Measurements from ENCODE around the gene GLI1.

The GLI1 gene

DNA sequence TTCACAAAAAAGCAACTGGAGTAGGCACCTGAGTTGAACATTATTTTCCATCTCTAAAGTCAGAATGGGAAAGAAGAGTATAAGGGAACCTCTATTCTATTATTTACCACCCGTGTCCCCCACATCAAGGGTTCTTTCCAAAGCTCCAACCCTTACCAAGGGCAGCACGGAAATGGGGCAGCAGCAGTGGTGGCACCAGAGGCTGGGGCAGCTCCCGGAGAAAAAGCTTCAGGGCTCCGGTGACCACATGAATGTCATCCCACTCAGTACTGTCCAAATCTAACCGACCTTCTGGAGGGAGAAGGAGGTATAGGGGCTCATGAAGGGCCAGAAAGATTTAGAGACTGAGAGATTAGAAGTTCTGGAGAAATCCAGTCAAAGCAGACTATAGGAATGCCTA is 14.3 kb downstream of the GLI1 start:
- no peak for FAIRE-seq
- no peak for DNase-seq (ENCODE audit: extremely low spot score, insufficient read length, low read depth)

DNA sequence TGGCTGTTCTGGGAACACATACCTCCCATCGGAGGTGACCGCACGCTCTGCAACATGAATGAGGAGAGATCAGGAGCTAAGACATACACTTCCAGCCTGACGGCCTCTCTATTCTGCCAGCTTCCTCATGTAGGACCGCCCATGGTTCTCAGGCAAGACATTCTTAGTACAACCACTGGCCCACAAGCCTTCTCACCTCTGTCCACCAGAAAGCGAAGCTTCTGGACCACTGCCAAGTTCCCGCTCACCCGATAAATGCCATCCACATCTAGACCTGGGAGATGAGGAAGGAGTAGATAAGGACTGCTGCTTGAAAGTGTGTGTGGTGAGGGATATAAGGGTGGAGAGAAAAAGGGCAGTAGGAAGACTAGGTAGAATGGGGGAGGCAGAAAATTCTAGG is 14.8 kb downstream of the GLI1 start:
- FAIRE-seq (no peak), DNase-seq (ENCODE audit: extremely low spot score, insufficient read length, low read depth) (no peak)

DNA sequence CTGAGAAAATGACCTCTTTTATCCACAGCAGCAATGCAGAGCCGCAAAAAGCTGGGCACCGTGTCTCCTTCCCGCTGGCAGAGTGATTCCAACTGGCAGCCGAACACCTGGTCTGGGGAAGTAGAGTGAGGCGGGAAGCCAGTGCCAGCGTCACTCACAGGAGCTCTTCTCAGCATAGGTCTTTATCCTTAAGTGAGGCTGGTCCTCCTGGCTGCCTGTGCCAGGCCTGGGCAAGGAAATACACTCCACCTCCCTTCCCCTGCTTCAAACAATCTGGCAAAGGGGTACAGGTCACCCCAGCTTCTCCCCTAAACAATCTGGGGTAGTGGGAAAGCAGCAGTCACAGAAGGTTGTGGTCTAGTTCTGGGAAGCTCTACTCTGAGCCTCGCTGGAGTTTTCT is 15.3 kb downstream of the GLI1 start:
- no peak for DNase-seq (ENCODE audit: extremely low spot score, insufficient read length, low read depth)

DNA sequence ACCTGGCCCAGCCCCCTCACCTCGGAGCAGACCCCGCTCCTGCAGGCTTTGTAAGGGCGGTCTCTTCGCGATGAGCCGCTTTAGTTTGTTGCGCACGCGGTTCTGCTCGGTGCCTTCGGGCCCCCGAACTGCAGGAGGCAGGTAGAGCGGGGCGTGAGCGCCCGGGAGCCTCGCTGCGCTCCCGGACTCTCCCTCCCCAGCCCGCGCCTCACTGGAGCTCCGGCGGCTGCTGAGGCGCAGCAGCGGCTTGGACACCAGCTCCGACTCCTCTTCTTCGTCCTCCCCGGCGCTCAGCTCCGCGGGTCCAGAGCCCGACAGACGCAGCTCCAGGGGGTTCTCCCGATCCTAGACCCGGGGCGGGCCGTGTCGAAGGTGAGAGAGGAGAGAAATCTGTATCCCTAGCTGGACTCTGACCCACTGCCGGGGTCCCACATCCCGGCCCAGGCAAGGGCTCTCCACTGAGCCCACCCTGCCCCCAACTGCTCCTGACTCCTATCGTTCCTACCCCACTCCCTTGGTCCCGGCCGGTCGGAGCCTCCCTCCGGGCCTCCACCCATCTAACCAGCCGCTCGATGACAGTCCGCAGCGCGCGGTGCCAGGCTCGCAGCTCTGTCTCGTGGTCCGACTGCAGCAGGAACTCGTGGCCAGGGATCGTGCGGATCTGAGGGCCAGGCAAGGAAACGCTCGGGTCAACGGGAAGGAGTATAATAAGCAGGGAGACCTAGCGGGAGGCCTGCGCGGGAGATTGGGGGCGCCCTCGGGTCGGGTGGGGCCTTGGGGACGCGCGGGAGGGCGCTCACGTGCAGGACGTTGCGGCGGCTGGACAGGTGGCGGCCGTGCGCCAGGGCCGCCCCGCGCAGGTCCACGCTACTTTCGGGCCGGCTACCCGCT is 15.9 kb downstream of the GLI1 start:
- no peak for FAIRE-seq

More for the DNA sequence above, 15.3 kb downstream of the GLI1 start:
- no peak for FAIRE-seq

DNA sequence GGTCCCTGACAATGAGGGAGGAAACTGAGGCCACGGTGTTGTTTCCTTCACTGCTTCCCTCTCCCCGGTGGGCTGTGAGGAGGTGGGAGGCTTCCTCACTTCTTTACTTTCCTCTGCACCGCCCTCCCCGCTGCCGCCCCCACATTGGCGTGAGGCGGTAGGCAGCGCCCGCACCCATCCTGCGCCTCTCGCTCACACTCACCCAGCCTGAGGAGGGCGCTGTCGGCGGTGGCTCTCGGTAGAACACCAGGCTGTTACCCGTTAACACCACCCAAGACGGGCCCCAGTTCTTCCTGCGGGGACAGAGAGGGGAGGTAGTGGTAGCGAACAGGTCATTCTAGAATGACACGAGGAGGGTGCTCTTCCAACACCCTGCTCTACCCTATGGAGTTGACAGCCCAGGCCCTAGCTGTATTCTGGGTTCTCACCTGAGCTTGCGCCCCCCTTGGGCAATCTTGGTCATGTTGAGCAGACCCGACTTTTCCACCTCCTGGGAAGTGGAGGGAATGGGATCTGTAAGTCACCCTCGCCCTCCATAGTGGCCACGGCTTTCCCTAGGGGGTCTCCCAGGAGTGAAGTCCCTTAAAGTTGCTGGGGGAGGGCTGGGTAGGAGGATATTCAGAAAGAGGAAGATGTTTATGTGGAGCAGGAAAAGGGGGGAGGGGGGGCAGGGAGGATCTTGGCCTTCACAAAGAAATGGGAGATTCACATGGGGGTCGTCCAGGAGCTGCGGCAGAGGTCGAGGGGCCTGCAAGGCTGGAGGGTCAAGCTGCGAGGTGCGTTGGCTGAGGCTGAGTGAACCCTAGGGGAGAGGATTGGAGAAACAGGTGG is 16.8 kb downstream of the GLI1 start:
- FAIRE-seq, result peak; percentile 72
- DNase-seq (ENCODE audit: extremely low spot score, insufficient read length, low read depth), result no peak

More for the DNA sequence above, 15.9 kb downstream of the GLI1 start:
- DNase-seq (ENCODE audit: extremely low spot score, insufficient read length, low read depth), result no peak

DNA sequence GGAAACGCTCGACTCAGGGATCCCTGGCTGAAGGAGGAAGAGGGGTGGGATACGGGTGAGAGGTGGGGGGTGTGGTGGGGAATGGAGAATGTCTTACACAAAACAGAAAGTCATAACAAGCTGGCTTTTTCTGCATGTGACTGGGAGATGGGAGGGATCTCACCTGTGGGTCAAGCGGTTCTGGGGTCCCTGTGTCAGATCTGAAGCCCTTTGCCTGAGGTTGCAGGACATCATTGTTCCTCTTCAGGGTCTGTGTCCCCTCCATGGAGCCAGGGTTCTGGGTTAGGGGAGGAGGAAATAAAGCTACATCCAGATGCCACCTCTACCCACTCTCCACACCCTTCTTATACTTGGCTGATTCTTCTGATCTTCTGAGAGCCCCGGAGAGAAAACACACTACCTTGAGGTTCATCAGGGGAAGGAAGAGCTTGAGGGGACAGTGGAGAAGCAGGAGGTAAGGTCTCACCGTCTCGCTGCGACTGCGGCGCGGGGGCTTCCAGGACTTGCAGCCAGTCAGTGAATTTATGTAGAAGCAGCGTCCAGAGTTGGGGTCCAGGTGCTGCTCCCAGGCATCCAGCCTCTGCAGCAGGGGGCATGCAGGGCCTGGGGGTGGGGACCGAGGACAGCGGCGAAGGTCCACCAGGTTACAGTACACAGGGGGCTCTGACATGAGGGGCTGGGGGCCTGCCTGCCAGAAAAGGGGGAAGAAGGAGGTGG is 17.6 kb downstream of the GLI1 start:
- peak; percentile 64 for FAIRE-seq

DNA sequence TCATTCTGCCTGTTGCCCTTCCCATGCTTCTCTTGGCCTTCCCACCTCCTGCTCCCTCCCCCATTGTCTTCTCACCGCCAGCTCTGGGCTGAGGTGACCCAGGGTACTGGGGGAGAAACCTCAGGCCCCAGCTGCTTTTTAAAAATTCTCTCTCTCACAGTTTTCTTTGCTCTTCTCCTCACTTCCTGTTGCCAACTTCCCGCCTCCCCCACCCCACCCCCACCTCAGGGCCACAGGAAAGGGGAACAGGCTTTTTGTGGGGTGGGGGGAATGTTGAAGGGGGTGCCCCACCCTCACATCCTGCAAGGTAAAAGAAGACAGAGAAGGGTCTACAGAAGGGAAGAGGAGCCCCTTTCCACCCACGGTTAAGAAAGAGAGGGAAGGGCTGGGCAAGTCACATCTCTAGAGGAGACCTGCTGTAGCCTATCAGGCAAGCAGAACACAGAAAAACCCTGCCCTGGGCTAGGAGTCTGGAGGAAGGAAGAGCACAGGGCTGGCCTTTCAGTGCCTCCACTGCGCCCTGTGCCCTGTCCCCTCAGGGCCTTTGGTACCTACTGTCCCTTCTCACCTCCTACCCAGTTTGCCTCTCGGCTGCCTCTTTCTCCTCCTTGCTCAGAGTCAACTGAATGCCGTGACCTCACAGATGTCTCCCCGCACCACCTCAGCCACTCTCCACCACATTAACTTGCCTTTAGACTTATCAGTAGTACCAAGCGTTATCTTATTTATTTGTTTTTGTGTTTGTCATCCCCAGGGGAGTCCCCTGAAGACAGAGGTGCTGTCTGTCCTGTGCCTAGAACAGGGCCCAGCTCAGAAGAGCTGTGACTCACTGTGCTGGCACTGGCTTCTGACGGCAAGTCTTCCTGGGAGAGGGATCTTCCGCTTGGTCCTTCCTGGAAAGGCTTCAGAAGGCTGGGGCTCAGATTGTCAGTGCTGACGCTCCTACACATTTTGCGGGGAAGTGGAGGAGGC is 18.4 kb downstream of the GLI1 start:
- FAIRE-seq, result peak; percentile 94

More for the DNA sequence above, 17.6 kb downstream of the GLI1 start:
- no peak for DNase-seq (ENCODE audit: extremely low spot score, insufficient read length, low read depth)

DNA sequence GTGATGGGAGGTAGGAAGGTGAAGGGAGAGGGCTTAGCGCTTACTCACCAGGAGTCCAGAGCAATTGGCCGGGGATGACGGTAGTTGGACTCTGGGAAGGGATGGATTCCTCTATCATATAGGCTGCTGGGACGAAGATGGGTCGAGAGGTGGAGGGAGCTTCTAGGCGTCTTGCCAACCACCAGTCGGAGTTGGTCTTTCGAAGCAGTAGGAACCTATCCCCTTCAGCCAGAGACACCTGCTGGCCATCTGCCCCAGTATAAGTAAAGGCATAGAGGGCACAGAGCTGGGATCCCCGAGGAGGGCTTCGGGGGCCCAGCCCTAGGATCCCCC is 19.4 kb downstream of the GLI1 start:
- FAIRE-seq (peak; percentile 38), DNase-seq (ENCODE audit: extremely low spot score, insufficient read length, low read depth) (no peak)

More for the DNA sequence above, 18.4 kb downstream of the GLI1 start:
- no peak for DNase-seq (ENCODE audit: extremely low spot score, insufficient read length, low read depth)

DNA sequence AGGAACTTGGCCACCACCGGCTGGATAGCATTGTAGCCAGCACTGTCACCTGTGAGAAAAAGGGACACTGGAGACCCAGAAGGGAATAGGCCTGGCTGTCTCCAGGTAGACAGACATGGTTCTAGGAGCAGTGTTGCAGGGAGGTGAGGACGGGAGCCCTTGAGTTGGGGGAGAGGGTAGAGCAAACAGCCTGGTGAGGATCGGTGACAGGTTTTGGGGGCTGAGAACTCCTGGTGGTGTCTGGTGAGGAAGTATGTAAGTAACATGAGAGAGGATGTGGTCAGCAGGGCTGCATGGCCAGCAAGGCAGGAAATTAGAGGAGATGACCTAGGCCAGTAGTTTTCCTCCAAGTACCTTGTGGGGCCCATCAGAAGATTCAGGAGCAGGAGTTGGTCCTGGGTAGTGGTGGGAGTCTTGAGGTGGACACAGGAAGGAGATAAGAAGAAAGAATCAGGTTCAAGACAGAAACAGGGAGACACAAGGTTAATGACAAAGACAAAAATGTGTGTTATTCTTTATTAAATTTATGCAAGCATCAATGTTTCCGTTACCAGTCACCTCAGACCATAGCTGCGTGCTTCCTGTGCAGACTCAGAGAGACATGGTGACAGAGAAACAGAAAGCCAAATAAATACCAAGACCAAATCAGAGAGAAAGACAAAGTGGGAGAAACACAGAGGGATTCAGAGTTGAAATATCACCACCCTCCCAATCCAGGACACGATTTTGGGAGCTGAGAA is 20.0 kb downstream of the GLI1 start, which contains the start of gene ARHGAP9:
ARHGAP9 (minus strand) TSS at position 491 of the 740 bp plus-strand sequence; CDS start at position 31, 460 bp downstream.
- DNase-seq (ENCODE audit: extremely low spot score, insufficient read length, low read depth) (no peak), FAIRE-seq (peak; percentile 91)

DNA sequence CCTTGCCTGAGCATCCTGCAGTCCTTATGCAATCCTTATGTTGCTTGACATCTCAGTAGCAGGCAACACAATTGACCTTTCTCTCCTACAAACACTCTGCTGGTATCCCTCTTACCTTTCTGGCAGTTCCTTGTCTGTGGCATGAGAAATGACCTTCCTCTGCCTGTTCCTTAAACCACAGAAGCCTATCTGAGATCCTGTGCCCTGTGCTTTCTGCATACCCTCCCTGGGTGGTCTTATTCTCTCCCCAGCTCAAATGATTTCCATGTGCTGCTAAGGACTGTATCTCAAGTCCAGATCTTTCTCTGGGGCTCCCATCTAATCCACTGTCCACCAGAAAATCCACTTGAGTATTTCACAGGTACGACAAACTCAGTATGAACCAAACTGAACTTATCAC is 22.1 kb downstream of the GLI1 start:
- no peak for FAIRE-seq
- no peak for DNase-seq (ENCODE audit: extremely low spot score, insufficient read length, low read depth)

DNA sequence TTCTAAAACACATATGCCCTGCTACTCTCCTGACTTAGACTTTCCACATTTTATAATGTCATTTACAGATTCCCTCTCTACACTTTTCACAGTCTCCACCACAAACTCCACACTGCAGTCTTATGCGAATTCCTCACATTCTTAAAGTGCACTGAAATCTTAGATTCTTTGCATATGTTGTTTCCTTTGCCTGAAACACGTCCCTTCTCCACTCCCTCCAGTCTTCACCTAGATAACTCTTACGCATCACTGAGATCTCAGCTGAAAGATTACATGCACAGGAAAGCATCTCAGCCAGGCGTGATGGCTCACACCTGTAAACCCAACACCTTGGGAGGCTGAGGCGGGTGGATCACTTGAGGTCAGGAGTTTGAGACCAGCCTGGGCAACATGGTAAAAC is 23.9 kb downstream of the GLI1 start:
- FAIRE-seq (no peak), DNase-seq (ENCODE audit: extremely low spot score, insufficient read length, low read depth) (no peak)

DNA sequence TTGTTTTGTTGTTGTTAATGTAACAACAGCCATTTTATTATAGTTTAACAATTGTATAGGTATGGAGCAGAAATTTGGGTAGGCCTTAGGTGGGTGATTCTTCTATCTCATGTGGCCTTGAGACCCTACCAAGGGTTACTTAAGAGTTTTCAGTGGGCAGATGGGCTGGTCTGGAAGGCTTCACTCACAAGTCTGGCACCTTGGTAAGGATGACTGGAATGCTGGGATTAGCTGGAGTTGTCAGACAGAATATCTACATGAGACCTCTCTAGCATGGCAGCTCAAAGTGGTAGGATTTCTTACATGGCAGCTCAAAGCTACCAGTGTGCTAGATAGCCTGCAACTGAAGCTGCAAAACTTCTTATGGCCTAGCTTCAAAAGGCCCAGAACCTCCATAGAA is 26.1 kb downstream of the GLI1 start:
- FAIRE-seq (no peak), DNase-seq (ENCODE audit: extremely low spot score, insufficient read length, low read depth) (no peak)

DNA sequence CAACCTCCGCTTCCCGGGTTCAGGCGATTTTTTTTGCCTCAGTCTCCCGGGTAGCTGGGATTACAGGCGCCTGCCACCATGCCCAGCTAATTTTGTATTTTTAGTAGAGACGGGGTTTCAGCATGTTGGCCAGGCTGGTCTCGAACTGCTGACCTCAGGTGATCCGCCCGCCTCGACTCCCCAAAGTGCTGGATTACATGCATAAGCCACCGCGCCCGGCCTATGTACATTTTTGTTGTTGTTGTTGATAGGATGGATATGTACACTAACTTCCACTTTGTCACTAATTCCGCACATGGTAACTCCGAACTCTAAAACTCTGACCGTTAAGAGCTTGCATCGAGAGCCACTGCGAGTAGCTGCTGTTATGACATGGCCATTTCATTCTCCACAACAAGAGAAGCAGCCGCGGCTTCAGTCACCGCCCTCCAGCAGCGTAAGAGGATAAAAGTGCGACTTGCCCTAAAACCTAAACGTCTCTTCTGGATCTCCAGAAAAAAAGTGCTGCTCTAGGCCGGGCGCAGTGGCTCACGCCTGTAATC is 27.5 kb downstream of the GLI1 start:
- FAIRE-seq (no peak), DNase-seq (ENCODE audit: extremely low spot score, insufficient read length, low read depth) (no peak)

DNA sequence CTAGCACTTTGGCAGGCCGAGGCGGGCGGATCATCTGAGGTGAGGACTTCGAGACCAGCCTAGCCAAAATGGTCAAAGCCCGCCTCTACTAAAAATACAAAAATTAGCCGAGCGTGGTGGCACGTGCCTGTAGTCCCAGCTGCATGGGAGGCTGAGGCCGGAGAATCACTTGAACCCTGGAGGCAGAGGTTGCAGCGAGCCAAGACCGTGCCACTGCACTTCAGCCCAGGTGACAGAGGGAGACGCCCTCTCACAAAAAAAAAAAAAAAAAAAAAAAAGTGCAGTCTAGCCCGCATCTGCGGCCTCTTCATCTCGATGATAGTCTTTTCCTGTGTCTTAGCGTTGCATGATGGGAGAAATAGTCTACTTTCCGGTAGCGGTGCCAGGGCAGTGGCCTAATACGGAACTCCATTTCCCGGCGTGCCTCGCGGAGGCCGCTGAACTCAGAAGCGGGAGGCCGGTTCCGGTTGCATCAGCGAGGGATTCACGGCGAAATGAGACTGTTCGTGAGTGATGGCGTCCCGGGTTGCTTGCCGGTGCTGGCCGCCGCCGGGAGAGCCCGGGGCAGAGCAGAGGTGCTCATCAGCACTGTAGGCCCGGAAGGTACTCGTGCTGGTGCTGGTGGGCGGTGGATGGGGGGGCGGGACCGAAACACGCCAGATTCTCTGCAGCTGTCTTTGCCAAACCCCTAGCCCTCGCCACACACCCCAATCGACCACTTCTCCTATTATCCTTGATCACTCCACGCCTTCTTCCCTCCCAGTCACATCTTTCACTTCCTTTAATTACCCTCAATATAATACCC is 28.2 kb downstream of the GLI1 start, which contains the start of gene MARS1:
MARS1 (plus strand) TSS at position 472 of the 805 bp plus-strand sequence; CDS start at position 495, 23 bp downstream.
- DNase-seq (ENCODE audit: extremely low spot score, insufficient read length, low read depth) (peak; percentile 87), FAIRE-seq (peak; percentile 96)

DNA sequence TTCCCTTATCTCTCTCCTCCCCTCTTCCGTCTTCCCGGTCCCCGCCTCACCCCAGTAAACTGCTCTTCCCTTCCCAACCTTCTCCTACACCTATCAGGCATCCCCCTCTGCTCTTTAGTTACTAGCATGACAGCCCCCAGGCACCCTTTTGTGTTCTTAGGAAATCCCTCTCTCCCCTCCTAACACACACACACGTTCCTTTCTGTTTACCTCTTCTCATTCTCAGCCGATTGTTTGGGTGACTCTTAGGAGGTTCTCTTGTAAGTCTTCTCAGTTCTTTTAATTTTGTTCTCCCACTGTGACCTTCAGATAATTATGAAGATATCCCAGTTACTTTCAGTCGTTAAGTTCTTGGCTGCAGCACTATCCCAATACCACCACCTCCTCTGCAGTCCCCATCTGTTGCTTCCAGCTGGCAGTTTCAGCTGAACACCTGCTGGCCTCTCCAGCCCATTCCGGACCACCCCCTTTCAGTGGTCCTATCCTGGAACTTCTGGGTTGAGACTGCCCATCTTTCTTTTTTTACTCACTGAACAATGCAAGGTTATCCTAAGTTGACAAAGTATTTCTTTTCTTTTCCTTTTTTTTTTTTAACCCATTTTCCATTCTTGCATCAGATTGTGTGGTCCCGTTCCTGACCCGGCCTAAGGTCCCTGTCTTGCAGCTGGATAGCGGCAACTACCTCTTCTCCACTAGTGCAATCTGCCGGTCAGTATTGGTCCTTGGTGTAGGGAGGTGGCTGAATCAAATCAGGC is 29.0 kb downstream of the GLI1 start:
- peak; percentile 5 for FAIRE-seq

DNA sequence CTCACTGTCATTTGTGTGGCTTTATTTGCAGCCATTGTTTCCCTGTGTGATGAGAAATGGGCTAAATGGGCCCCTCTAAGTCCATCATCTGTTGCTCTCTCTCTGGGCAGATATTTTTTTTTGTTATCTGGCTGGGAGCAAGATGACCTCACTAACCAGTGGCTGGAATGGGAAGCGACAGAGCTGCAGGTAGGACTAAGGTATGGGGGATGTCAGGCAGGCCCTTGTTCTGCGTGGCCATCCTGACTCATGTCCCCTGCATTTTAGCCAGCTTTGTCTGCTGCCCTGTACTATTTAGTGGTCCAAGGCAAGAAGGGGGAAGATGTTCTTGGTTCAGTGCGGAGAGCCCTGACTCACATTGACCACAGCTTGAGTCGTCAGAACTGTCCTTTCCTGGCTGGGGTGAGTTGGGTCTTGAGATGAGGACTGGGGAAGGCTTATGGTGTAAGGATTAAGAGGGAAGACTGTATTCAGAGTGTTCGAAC is 29.6 kb downstream of the GLI1 start:
- no peak for DNase-seq (ENCODE audit: extremely low spot score, insufficient read length, low read depth)
- no peak for FAIRE-seq

More for the DNA sequence above, 29.0 kb downstream of the GLI1 start:
- DNase-seq (ENCODE audit: extremely low spot score, insufficient read length, low read depth), result no peak
